ENCODE data around the gene NEO1. TPM values are rescaled to one million over a fixed set of nuclear protein-coding genes. Genes with fewer than 3 reads are reported as not detected.

Gene NEO1
- total RNA-seq, 1 donor from 2014 or later: 24.9 TPM

DNA sequence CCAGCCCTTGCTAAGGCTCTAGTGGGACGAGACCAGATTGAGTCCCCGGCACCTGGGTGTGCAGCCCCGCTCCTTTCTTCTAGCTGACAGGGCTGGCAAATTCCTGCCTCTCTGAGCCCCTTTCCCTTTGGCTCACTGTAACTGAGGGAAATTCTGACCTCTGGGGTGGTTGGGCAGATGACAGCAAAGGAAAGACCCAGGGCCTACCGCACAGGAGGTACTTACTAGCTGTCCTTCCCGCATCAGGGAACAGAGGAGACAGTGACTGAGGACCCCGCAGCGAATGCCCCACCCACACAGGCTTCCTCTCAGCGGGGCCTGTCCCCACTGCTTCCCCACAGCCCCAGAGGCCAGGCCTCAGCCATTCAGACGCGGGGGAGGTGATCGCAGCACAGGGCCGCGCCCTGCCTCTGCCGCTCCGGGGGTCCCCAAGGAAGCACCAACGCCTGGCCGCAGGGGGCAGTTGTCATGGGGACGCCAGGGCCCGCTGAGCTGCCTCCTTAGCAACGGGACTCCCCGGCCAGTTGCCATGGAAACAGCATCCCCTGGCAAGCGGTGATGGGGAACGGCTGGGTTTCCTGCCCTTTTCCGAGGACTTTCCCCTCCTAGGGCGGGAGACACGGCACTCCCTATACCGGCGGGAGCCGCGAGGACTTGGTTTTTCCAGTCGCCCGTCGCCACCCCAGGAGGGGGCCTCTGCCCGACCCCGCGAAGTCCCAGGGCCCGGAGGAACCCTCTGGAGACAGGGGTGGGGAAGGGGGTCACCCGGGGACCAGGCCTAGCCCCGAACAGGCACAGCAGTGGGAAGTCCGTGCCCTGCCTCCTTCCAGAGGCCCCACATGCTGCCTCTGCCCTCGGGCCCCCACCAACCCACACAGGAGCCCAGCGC lies 266.4 kb downstream of the NEO1 start:
- Mint-ChIP-seq H3K9me3 (ENCODE audit: unreplicated experiment) (no peaks in the 10 kb centered on the region), H3K27ac (ENCODE audit: unreplicated experiment) (no peak overlapping the region), H3K4me3 (ENCODE audit: unreplicated experiment) (no peak overlapping the region), H3K27me3 (ENCODE audit: unreplicated experiment) (peaks cover 12% of the 10 kb centered on the region), H3K4me1 (ENCODE audit: unreplicated experiment) (no peaks in the 10 kb centered on the region), H3K36me3 (ENCODE audit: unreplicated experiment) (no peaks in the 10 kb centered on the region)
- TF ChIP-seq, protein P1, sequence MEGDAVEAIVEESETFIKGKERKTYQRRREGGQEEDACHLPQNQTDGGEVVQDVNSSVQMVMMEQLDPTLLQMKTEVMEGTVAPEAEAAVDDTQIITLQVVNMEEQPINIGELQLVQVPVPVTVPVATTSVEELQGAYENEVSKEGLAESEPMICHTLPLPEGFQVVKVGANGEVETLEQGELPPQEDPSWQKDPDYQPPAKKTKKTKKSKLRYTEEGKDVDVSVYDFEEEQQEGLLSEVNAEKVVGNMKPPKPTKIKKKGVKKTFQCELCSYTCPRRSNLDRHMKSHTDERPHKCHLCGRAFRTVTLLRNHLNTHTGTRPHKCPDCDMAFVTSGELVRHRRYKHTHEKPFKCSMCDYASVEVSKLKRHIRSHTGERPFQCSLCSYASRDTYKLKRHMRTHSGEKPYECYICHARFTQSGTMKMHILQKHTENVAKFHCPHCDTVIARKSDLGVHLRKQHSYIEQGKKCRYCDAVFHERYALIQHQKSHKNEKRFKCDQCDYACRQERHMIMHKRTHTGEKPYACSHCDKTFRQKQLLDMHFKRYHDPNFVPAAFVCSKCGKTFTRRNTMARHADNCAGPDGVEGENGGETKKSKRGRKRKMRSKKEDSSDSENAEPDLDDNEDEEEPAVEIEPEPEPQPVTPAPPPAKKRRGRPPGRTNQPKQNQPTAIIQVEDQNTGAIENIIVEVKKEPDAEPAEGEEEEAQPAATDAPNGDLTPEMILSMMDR (IDR thresholded peaks at IDR 0.05): no peak
- DNase-seq (ENCODE audit: extremely low spot score, unreplicated experiment): no peak

GRCh38 chr15:73319460-73320245 lies 267.4 kb downstream of the NEO1 start:
- TF ChIP-seq, protein P1 (IDR thresholded peaks at IDR 0.05): no peak
- no peak for DNase-seq (ENCODE audit: extremely low spot score, unreplicated experiment)
- no peak overlapping the region for H3K4me3 Mint-ChIP-seq (ENCODE audit: unreplicated experiment)
- H3K27ac Mint-ChIP-seq (ENCODE audit: unreplicated experiment): no peak overlapping the region
- no peaks in the 10 kb centered on the region for H3K36me3 Mint-ChIP-seq (ENCODE audit: unreplicated experiment)
- H3K9me3 Mint-ChIP-seq (ENCODE audit: unreplicated experiment): no peaks in the 10 kb centered on the region
- H3K4me1 Mint-ChIP-seq (ENCODE audit: unreplicated experiment): no peaks in the 10 kb centered on the region
- H3K27me3 Mint-ChIP-seq (ENCODE audit: unreplicated experiment): peaks cover 12% of the 10 kb centered on the region

GRCh38 chr15:73320619-73321180 lies 268.4 kb downstream of the NEO1 start:
- no peaks in the 10 kb centered on the region for H3K36me3 Mint-ChIP-seq (ENCODE audit: unreplicated experiment)
- peaks cover 10% of the 10 kb centered on the region for H3K27me3 Mint-ChIP-seq (ENCODE audit: unreplicated experiment)
- TF ChIP-seq, protein P1 (IDR thresholded peaks at IDR 0.05): no peak
- DNase-seq (ENCODE audit: extremely low spot score, unreplicated experiment): no peak
- H3K4me1 Mint-ChIP-seq (ENCODE audit: unreplicated experiment): no peaks in the 10 kb centered on the region
- H3K9me3 Mint-ChIP-seq (ENCODE audit: unreplicated experiment): no peaks in the 10 kb centered on the region
- no peak overlapping the region for H3K27ac Mint-ChIP-seq (ENCODE audit: unreplicated experiment)
- H3K4me3 Mint-ChIP-seq (ENCODE audit: unreplicated experiment): no peak overlapping the region

- H3K36me3 Mint-ChIP-seq (ENCODE audit: unreplicated experiment): no peaks in the 10 kb centered on the region
- no peak for DNase-seq (ENCODE audit: extremely low spot score, unreplicated experiment)
Observed at GRCh38 chr15:73321496-73322450, 269.5 kb downstream of the NEO1 start.

More at GRCh38 chr15:73321496-73322450, 269.5 kb downstream of the NEO1 start:
- Mint-ChIP-seq H3K9me3 (ENCODE audit: unreplicated experiment) (no peaks in the 10 kb centered on the region), H3K27ac (ENCODE audit: unreplicated experiment) (no peak overlapping the region), H3K4me1 (ENCODE audit: unreplicated experiment) (no peaks in the 10 kb centered on the region), H3K27me3 (ENCODE audit: unreplicated experiment) (peaks cover 9% of the 10 kb centered on the region), H3K4me3 (ENCODE audit: unreplicated experiment) (no peak overlapping the region)
- TF ChIP-seq, protein P1 (IDR thresholded peaks at IDR 0.05): no peak
